ENCODE data around the gene RHOJ. TPM values are rescaled to one million over a fixed set of nuclear protein-coding genes. Genes with fewer than 3 reads are reported as not detected.

Gene RHOJ
- total and polyA plus RNA-seq, 2 of the 13 experiments (the other 11 are each of a cell fraction or from before 2014, with no cell fraction given): 0.22 to 1.3 TPM

DNA sequence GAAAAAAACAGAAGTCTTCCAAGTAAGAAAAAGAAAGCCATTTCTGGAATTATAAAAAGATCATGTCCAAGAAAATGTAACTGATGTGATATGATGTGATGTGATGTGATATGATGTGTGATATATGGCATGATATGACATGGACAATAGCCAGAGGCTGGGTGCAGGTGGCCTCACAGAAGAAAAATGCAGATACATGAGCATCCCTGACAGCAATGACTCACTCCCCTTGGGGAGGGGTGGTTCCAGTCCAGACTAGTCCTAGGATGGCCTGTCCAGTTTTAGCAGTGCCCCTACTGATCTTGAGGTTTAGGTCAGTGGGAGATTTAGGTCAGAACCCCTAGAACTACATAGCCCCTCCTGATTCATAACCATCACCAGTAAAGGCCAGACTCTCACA is 3.5 kb upstream of the RHOJ start (continued):
- TF ChIP-seq, protein P1, sequence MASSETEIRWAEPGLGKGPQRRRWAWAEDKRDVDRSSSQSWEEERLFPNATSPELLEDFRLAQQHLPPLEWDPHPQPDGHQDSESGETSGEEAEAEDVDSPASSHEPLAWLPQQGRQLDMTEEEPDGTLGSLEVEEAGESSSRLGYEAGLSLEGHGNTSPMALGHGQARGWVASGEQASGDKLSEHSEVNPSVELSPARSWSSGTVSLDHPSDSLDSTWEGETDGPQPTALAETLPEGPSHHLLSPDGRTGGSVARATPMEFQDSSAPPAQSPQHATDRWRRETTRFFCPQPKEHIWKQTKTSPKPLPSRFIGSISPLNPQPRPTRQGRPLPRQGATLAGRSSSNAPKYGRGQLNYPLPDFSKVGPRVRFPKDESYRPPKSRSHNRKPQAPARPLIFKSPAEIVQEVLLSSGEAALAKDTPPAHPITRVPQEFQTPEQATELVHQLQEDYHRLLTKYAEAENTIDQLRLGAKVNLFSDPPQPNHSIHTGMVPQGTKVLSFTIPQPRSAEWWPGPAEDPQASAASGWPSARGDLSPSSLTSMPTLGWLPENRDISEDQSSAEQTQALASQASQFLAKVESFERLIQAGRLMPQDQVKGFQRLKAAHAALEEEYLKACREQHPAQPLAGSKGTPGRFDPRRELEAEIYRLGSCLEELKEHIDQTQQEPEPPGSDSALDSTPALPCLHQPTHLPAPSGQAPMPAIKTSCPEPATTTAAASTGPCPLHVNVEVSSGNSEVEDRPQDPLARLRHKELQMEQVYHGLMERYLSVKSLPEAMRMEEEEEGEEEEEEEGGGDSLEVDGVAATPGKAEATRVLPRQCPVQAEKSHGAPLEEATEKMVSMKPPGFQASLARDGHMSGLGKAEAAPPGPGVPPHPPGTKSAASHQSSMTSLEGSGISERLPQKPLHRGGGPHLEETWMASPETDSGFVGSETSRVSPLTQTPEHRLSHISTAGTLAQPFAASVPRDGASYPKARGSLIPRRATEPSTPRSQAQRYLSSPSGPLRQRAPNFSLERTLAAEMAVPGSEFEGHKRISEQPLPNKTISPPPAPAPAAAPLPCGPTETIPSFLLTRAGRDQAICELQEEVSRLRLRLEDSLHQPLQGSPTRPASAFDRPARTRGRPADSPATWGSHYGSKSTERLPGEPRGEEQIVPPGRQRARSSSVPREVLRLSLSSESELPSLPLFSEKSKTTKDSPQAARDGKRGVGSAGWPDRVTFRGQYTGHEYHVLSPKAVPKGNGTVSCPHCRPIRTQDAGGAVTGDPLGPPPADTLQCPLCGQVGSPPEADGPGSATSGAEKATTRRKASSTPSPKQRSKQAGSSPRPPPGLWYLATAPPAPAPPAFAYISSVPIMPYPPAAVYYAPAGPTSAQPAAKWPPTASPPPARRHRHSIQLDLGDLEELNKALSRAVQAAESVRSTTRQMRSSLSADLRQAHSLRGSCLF (CRISPR knock-in tag; IDR thresholded peaks at IDR 0.05; ENCODE audit: borderline replicate concordance): no peak
- TF ChIP-seq DR1 (CRISPR knock-in tag; IDR thresholded peaks at IDR 0.05) (no peak), ZNF430 (CRISPR knock-in tag; IDR thresholded peaks at IDR 0.05) (no peak), MLLT10 (CRISPR knock-in tag; IDR thresholded peaks at IDR 0.05) (no peak), ZNF335 (CRISPR knock-in tag; IDR thresholded peaks at IDR 0.05) (no peak), HNF4G (IDR thresholded peaks at IDR 0.05; ENCODE audit: borderline replicate concordance, low read depth, low read length) (no peak), HNF4G (CRISPR knock-in tag; IDR thresholded peaks at IDR 0.05; ENCODE audit: borderline replicate concordance, low read depth) (no peak), RBM22 (optimal IDR thresholded peaks at IDR 0.05; ENCODE audit: low read length) (no peak), ZNF446 (CRISPR knock-in tag; IDR thresholded peaks at IDR 0.05) (no peak)
- TF ChIP-seq, protein P2, sequence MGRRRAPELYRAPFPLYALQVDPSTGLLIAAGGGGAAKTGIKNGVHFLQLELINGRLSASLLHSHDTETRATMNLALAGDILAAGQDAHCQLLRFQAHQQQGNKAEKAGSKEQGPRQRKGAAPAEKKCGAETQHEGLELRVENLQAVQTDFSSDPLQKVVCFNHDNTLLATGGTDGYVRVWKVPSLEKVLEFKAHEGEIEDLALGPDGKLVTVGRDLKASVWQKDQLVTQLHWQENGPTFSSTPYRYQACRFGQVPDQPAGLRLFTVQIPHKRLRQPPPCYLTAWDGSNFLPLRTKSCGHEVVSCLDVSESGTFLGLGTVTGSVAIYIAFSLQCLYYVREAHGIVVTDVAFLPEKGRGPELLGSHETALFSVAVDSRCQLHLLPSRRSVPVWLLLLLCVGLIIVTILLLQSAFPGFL (CRISPR knock-in tag; IDR thresholded peaks at IDR 0.05): no peak
